GM08714 (cell line): ENCODE results near the gene CYB5B.

Experiments used
- H3K4me3 ChIP-seq: fragments of 200-500 bp; sonication (Bioruptor generic); 2 replicates; pipeline ENCODE4 v1.5.1; 2014; ENCODE audit warnings: mild to moderate bottlenecking, low read length, inconsistent platforms
- ZNF274 ChIP-seq: IDR thresholded peaks from 2 replicates; pipeline ENCODE4 v1.6.1; 2012; ENCODE audit warnings: mild to moderate bottlenecking, low read depth, low read length

CYB5B gene

GRCh38 chr16:69424053-69424934 is at the start of gene CYB5B:
TSS of gene CYB5B (plus strand) at chr16:69424619. CDS start at chr16:69424684, 65 bp downstream.
- no peak for TF ChIP-seq ZNF274
- H3K4me3 ChIP-seq: peak within 1 kb of the TSS; percentile 93

- H3K4me3 ChIP-seq: no peak overlapping the region
- no peak for TF ChIP-seq ZNF274
Measured at GRCh38 chr16:69376393-69377059, 47.9 kb upstream of the CYB5B start.

GRCh38 chr16:69378036-69378435 is 46.4 kb upstream of the CYB5B start:
- H3K4me3 ChIP-seq: no peak overlapping the region
- TF ChIP-seq ZNF274: no peak

GRCh38 chr16:69378760-69379159 is 45.7 kb upstream of the CYB5B start:
- TF ChIP-seq ZNF274: no peak
- no peak overlapping the region for H3K4me3 ChIP-seq

DNA sequence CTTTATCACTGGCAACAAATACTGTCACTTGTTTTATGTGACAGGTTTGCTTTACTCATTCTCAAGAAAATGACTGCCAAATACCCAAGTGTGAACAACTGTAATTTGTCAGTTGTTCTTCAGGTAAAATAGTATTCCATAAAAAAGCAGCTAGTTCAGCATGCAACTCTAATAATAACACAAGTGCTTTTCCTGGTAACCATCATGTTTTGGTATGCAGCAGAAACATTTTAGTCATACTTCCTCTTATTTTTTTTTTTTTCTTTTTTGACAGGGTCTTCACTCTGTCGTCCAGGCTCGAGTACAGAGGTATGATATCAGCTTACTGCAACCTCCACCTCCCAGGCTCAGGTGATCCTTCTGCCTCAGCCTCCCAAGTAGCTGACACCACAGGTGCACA is 43.2 kb upstream of the CYB5B start:
- TF ChIP-seq ZNF274: no peak
- no peak overlapping the region for H3K4me3 ChIP-seq

DNA sequence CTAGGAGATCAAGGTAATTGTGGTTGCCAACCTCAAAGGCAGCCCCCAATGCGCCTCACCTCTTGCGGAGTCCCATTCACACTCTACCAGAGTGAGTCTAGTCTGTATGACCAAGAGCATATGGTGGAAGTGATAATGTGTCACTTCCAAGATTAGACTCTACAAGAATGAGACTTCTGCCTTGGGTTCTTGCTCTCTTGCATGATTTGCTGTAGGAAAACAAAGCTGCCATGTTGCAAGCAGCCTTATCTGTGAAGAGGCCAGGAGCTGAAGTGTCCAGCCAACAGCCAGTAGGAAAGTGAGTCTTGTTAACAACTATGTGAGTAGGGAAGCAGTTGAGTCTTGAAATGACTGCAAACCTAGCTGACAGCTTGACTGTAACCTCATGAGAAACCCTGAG is 42.0 kb upstream of the CYB5B start:
- TF ChIP-seq ZNF274: no peak
- no peak overlapping the region for H3K4me3 ChIP-seq

DNA sequence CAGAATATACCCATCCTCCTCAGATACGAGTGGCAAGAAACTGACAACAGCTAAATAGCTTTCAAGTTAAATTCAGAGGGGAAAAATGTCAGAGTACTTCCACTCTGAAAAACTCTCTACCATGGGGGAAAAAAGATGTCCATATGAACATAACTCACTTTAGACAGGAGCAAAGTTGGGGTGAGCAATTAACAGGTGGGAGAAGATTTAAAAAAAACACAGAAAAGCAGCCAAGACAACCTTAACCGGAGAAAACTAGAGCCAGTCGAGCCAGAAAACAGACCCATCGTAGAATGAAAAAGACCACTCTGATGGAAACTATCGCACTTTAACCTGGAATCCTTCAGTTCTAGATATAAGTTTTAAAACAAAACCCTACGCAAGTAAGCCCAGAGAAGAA is 39.4 kb upstream of the CYB5B start:
- TF ChIP-seq ZNF274: no peak
- H3K4me3 ChIP-seq: peak overlapping the region; percentile 99

GRCh38 chr16:69386596-69386995 is 37.8 kb upstream of the CYB5B start:
- TF ChIP-seq ZNF274: no peak
- H3K4me3 ChIP-seq: peak overlapping the region; percentile 99; the same call in 1 of the 2 replicates

DNA sequence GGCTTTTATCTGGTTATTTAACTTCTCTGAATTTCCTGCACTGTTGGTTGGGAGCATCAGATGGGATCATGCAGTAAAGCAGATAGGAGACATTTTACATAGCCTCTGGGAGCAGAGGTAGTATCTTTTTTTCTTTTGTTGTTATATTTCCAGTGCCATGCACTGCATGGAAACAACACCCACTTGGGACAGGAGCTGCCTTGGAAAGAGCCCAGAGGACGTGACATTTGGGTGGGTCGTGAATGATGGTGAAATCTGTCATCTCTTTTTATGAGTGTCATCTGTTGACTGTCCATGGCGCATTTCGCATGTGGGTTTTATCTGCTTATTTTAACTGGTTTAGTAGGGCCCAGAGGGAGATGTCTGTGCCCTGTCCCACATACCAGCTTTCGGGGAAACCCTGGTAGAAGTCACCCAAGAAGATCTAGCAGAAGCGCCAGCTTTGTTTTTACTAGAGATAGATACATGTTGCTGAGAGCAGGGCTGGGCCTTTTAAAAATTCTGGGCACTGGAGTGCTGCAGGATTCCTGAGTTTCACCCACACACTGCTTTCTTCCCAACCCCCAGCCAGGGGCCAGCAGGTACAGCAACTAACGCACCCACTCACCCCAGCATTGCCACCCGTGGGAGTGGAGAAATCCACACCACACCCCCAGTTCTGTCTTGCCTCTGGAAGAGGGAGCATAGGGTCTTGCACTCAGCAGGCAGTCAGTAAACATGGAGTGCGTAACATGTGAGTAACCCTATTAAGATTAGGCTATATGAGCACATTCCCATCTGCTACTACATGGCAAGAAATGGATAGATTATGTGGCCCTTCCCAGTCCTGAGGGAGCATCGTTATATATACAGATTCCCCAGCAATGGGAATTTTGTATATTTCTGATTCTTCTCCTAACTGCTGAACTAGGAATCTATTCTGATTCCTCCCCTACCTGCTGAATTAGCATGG is 30.2 kb upstream of the CYB5B start:
- no peak for TF ChIP-seq ZNF274

GRCh38 chr16:69395859-69396186 is 28.6 kb upstream of the CYB5B start:
- no peak for TF ChIP-seq ZNF274
- H3K4me3 ChIP-seq: no peak overlapping the region; the same call in 1 of the 2 replicates

More for the DNA sequence above, 30.2 kb upstream of the CYB5B start:
- no peak overlapping the region for H3K4me3 ChIP-seq

- H3K4me3 ChIP-seq: peak overlapping the region; percentile 42
- no peak for TF ChIP-seq ZNF274
Measured at GRCh38 chr16:69396187-69397061, 28.0 kb upstream of the CYB5B start.

GRCh38 chr16:69397821-69398521 is 26.4 kb upstream of the CYB5B start:
- no peak for TF ChIP-seq ZNF274
- no peak overlapping the region for H3K4me3 ChIP-seq

GRCh38 chr16:69399361-69399760 is 25.1 kb upstream of the CYB5B start:
- no peak for TF ChIP-seq ZNF274

DNA sequence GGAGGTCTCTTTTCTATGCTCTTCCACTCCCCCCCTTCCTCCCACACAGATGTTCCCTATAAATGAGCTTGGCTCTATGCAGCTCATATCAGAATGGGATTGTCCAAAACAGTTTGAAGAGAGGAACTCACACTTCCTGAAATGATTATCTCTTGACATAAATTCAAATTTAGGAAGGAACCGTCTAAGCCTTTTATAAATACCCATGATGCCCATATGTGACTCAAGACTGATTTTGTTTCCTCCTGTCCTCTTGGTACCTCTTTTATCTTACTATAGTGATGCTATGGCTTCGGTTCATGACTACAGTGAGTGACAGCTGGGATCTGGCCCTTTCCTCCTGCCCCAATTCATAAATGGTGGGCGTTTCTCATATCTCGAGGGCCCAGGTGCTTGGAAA is 22.0 kb upstream of the CYB5B start:
- no peak overlapping the region for H3K4me3 ChIP-seq
- no peak for TF ChIP-seq ZNF274

More at GRCh38 chr16:69399361-69399760, 25.1 kb upstream of the CYB5B start:
- no peak overlapping the region for H3K4me3 ChIP-seq
